EH (cell line): ENCODE measurements around the gene UBR4.
"Not testable (repeated sequence)": the region's sequence is repeated elsewhere in the genome, so short reads cannot be mapped to it uniquely, and the experiment has no call there.

ENCODE experiments used
- DNase-seq: peaks from one replicate; pipeline ENCODE4 v3.0.0-alpha.2; 2015; ENCODE audit warnings: low read depth

UBR4 gene

GRCh38 chr1:19220080-19220846, 10.2 kb upstream of the UBR4 start:
- DNase-seq: no peak

GRCh38 chr1:19219451-19219850, 9.4 kb upstream of the UBR4 start:
- no peak for DNase-seq

DNA sequence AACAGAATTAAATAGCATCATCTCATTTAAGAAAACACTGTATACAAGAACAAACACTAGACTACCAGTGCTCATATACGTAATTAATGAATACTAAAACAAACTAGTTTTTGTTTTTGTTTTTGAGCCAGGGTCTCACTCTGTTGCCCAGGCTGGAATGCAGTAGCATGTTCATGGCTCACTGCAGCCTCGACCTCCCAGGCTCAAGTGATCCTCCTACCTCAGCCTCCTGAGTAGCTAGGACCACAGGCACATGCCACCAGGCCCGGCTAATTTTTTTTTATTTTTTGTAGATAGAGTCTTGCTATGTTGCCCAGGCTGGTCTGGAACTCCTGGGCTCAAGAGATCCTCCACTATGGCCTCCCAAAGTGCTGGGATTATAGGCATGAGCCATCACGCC, 6.5 kb upstream of the UBR4 start:
- not testable (repeated sequence) for DNase-seq

DNA sequence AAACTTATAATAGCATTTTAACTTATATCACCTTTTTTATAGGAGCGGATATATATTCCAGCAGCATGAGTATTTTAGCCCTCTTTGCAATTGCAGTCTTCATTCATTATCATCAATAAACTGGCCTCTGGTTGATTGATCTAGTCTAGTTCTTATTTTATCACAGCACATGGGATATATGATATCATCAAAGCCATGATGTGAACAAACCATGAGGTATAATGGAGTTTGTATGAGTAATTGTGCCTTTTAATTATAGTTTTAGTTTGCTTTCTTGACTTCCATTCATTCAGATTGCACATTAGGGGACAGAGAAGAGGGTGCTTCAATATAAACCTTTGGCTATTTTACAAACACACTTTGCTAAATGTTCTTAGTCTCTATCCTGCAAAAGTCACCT, 3.5 kb upstream of the UBR4 start:
- no peak for DNase-seq

GRCh38 chr1:19212167-19212566, 2.1 kb upstream of the UBR4 start:
- DNase-seq: no peak

DNA sequence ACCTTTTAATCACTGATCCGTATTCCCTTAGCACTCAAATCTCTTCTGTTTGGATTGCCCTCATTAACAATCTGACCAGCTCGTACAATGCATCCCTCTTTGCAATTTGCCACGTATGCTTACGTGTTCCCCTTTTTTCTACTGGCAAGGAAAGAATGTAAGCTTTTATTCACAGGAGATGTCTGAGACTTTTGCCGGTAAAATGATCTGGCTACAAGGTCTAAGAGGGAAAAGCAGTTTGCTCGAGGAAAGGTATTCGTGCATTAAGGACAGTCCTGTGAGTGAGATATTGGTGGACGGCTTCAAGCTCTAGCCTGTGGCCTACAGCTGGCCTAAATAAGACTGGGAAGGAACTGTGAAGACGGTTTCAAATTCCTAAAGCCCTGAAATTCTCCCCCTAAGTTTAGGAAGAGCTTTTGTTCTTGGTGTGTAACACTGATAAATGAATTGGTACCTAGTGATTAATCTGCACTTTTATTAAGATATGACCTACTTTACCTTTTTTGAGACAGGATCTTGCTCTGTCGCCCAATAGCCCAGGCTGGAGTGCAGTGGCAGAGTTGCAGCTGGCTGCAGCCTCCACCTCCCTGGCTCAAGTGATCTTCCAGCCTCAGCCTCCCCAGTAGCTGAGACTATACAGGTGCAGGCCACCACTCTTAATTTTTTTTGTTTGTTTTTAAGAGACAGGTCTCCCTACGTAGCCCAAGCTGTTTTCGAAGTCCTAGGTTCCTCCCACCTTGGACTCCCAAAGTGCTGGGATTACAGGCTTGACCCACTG, 895 bp upstream of the UBR4 start:
- DNase-seq: peak; percentile 37

DNA sequence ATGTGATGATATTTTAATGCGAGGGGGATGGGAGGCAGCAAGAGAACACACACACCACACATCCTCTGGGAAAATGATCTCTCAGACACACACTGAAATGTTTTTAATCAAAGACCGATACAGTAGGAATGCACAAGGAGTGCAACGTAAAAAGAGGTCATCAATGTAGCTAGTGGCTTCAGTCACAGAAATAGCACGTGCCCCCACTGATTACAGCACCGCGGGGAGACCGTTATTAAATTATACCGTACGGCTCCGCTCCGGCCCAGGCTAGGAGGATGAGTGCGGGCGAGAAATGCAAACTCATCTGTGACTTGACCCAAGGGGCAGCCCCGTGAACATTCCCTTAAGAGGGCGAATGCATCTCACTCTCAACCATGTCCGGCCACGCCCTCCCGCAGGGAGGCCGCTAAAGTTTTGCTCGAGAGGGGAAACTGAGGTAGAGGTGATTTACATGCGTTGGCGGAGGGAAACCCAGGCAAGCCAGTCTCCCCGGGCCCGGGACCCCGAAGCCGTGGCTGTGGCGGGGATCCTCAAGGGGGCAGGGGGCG, 552 bp downstream of the UBR4 start:
- DNase-seq: peak; percentile 65

DNA sequence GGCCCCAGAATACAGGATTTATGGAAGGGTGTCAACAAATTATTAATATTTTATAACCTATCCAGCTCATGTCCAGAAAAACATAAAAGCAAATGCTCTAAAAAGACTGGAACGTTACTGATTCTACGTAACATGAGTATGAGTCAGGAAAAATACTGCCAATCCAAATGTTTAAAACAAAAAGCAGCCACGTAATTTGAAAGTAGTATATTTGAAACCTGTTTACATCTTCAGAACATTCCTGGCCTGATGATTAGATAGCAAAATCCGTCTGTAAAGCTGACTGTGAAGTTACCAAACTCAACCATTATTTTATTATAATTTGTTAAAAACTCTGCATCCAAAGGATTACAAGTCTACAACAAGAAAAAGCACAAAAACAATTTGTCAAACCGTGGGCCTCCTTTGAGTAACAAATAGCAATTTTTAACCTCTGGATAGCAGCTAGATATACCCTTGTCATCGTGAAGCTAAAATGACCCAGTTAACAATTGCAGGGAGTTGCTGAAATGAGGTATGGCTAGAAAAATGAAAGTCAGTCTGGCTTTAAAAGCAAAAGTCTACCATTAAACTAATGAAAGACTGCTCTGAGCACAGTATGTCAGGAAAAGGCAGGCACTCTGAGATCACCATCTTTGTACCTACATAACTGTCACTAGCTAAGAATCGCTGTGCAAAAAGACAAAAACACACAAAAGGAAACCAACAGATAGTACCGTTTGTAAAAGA, 1.2 kb downstream of the UBR4 start:
- DNase-seq: peak; percentile 78

- no peak for DNase-seq
These were observed 3.1 kb downstream of the UBR4 start for GRCh38 chr1:19206947-19207346.

- no peak for DNase-seq
These were observed 4.2 kb downstream of the UBR4 start for GRCh38 chr1:19205845-19206244.

- DNase-seq: no peak
These were observed 4.7 kb downstream of the UBR4 start for GRCh38 chr1:19205403-19205802.

GRCh38 chr1:19204446-19205266, 5.4 kb downstream of the UBR4 start:
- DNase-seq: peak; percentile 63

DNA sequence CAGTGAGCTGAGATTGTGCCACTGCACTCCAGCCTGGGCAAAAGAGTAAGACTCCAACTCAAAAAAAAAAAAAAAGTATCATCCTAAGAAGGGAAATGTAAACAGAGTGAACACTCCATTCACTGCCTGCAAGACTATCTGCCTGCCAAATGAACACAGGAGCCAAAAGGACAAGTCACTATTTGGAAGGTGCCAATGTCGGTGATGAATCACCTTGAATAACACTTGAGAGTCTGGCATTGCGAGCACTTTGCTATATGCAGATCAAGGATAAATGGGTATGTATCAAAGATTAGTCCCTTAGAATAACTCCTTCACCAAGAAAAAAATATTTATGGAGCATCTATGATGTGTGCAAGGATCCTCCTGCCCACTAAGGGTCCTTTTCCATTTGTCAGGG, 6.6 kb downstream of the UBR4 start:
- peak; percentile 68 for DNase-seq

DNA sequence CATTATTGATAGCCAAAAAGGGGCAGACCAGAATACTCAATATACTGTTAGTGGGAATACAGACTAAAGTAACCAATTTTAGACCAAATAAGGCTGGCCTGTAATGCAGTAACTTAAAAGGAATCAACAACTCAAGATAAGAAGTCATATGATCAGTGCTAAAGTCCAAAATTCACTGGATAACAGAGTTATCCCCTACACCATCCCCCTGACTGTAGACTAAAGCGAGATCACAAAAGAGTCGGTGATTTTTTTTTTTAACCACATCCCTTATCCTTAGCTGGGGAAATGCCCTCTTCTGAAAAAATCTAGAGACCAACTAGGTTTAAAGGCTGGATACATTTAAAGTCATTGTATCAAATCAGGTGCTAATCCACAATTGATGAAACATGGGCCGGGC, 7.7 kb downstream of the UBR4 start:
- DNase-seq: no peak

DNA sequence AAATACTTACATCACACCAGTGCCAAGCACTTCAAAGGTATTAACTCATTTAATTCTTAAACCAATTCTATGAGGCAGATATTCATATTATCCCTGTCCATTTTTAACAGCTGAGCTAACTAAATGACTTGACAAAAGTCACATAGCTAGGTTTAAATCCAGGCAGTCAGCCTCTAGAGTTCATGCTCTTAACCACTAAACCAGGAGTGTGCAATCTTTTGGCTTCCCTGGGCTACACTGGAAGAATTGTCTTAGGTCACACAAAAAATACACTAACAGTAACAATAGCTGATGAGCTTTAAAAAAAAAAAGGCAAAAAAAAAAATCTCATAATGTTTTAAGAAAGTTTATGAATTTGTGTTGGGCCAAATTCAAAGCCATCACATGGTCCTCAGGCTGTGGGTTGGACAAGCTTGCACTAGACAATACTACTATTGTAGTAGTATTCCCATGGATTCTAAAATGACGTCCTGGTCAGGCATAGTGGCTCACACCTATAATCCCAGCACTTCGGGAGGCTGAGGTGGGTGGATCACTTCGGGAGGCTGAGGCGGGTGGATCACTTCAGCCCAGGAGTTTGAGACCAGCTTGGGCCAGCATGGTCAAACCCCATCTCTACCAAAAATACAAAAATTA, 10.0 kb downstream of the UBR4 start:
- no peak for DNase-seq

DNA sequence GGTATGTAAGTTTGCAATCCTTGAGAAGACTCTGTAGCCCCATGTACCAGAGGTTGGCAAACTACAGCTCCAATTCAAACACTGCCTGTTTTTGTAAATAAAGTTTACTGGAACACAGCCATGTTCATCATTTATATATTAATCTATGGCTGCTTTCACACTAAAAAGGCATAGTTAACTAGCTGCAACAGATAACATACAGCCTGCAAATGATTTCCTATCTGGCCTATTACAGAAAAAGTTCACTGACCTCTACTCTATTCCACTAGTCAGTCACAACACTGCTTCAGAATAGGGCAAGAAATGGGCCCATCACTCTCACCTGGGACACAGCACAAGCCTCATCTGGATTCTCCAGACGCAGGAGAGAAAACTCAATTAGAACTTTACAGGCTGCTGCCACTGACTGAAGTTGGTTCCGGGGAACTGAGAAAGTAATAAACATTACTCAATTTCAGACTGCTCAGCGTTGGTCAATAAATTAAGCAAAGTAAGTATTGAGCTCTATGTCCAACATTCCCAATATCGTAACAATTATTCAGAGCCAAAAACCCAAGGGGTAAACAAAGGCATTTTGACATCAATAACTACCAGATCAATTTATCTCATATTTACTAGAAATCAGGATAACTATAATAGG, 10.6 kb downstream of the UBR4 start:
- no peak for DNase-seq

DNA sequence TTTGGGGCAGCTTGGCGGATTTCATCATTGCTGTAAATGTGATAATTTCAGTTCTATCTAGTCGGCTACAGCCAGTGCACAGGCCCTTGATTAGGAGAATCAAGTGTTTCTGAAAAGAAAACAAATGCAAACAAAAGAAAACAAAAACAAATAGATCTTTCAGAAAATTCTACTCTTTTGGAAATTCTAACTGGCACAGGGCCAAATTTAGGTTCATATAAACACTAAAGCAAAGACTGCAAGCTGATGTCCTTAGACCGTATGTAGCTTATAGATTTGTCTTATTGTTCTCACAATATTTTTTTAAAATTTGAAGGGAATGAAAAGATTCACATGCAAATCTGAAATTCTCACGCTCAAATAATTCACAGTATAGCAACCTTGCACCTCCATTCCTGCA, 11.2 kb downstream of the UBR4 start:
- no peak for DNase-seq

DNA sequence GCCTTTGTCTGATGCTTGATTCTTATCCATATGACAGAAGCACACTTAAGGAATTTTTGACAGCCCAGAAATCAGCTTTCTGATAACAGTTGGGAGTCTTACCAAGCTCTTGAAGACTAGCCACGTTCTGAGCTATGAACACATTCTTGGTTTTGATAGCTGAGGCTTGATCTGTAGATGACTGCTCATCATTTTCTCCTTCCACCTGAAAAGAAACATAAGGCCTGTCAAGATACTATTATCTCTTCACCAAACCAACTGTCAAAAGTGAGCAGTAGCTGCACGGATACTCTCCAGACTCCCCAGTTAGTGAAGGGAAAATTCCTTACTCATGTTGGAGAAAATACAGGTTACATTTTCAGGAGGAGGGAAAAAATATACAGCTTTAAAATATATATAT, 12.2 kb downstream of the UBR4 start:
- no peak for DNase-seq

- no peak for DNase-seq
These were observed 13.7 kb downstream of the UBR4 start for GRCh38 chr1:19196331-19196730.

DNA sequence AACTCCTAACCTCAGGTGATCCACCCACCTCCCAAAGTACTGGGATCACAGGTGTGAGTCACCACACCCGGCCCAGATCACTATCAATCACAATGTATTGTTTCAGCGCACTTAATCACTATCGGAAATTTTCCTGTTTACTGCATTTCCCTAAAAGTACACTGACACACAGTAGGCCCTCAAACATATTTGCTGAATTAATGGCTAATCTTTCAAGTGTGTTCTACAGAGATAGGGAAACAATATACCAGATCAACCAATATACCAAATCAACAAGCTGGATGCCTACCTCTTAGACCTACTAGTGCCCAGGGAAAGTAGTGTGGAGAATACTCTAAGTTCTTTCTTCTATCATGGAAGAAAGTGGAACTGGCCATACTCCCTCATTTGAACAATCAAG, 17.1 kb downstream of the UBR4 start:
- DNase-seq: no peak

GRCh38 chr1:19191811-19192210, 18.3 kb downstream of the UBR4 start:
- no peak for DNase-seq
